Posterior cingulate gyrus (tissue), 11 donors: ENCODE measurements around the gene FOXN4.
A peak's percentile ranks its signal among the peaks of the same experiment; 100 is the strongest.

Experiments
- DNase-seq, 10 donors: peaks; one replicate each; pipeline versions ENCODE4 v3.0.0 to v3.0.0-alpha.2; 2020 to 2021; ENCODE audit warnings: mixed read lengths in 3 of 10
- intact Hi-C: fragments of 100-400 bp; cut with DNase I; formaldehyde crosslinking; loops from one replicate; pipeline ENCODE4 v1.15.1; 2023

The FOXN4 gene

GRCh38 chr12:109264095-109264942 is 44.8 kb downstream of the FOXN4 start:
- DNase-seq, result peak; percentile 22 to 95 (median 74)
- intact Hi-C loops, result loop anchor here (1.0 kb wide), 1 partner anchor 121 kb away; no protein-coding TSS in a partner anchor

GRCh38 chr12:109263439-109263838 is 45.6 kb downstream of the FOXN4 start:
- DNase-seq, result no peak
- intact Hi-C loops, result no loop called here

- no peak for DNase-seq
- intact Hi-C loops, result no loop called here
Observed at GRCh38 chr12:109261939-109262338, 47.1 kb downstream of the FOXN4 start.

DNA sequence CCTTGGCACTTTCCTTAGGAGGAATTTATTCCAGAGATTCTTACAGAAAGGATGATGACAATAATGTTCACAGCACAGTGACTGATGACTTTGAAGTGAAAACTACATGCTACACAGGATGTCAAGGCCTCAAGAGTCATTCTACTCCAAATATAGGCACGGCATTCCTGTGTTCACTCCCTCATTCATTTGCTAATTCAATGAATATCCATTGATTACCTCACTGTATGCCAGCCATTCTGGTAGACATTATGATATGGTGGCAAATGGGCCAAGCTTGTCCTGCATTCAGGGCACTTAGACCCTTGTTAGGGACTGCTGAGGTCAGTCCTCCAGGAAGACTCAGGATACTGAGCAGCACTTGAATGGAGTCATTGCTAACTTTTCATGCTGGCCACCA is 48.0 kb downstream of the FOXN4 start:
- DNase-seq, result no peak
- intact Hi-C loops, result no loop called here

GRCh38 chr12:109259545-109259895 is 49.6 kb downstream of the FOXN4 start:
- DNase-seq, result peak in 1 of 10 donors; percentile 33
- intact Hi-C loops, result no loop called here

GRCh38 chr12:109258607-109259544 is 50.2 kb downstream of the FOXN4 start:
- no peak for DNase-seq
- intact Hi-C loops, result no loop called here

DNA sequence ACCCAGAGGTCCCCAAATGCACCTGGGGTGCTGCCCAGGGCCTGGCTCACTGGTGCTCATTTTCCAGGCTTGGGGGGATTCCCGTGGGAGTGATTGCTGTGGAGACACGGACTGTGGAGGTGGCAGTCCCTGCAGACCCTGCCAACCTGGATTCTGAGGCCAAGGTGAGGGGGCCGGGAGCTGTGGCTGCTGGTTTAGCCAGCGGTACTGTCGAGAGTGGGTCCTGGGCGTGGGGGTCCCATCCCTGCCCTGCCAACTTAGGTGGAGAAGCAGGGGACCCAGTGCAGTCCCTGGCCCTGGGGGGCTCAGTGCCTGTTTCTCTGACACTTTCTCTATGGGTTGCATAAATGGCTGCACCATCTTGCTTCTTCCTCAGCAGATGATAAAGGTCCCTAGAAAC is 50.9 kb downstream of the FOXN4 start:
- DNase-seq, result peak in 1 of 10 donors; percentile 67
- intact Hi-C loops, result no loop called here

DNA sequence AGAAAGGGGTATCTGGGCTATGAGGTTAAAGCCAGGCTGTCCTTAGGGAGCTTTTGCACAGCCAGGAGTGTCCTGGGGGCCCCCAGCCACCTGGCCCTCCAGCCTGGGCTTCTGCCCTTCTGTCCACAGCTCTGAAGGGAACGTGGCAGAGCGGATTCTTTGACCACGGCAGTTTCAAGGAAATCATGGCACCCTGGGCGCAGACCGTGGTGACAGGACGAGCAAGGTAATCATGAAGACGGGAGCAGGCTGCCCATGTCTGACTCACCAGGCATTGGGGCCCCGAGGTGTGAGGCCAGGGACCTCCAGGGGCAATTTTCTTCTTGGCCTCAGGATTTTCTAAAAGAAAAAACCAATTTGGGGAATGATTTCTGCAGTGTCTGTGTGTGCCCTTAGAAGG is 53.1 kb downstream of the FOXN4 start:
- DNase-seq, result peak in 1 of 10 donors; percentile 68
- intact Hi-C loops, result no loop called here

GRCh38 chr12:109255377-109255776 is 53.7 kb downstream of the FOXN4 start:
- intact Hi-C loops, result no loop called here
- DNase-seq, result peak in 5 of 10 donors; percentile 18 to 88 (median 65)

GRCh38 chr12:109253913-109254544 is 55.1 kb downstream of the FOXN4 start:
- no peak for DNase-seq
- intact Hi-C loops, result no loop called here

DNA sequence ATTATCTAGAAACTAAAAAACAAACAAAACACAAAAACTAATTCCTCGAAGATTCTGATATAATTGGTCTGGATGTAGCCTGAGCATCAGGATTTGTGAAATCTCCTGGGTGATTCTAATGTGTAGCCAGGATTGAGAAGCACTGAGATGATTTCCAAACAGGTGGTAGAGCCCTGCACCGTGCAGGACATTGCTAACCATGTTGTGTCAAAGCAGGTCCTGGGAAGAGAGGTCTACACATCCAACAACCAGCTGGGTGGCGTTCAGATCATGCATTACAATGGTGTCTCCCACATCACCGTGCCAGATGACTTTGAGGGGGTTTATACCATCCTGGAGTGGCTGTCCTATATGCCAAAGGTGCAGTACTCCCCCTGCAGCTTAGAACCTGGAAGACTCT is 56.3 kb downstream of the FOXN4 start:
- DNase-seq, result peak in 1 of 10 donors; percentile 16
- intact Hi-C loops, result no loop called here

DNA sequence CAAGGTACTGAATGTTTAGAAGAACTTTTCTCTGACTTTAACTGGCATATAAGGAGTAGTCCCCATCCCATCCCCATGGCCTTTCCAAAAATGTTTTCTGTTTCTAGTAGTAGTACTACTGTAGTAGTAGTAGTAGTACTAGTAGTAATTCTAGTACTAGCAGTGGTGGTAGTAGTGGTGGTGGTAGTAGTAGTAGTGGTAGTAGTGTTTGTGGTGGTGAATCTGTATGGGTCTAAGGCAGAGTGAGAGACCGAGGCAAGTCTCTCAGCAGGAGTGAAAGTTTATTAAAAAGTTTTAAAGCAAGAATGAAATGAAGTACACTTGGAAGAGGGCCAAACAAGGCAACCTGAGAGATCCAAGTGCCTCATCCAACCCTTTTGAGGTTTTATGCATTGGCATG is 58.6 kb downstream of the FOXN4 start:
- intact Hi-C loops, result no loop called here
- no peak for DNase-seq

GRCh38 chr12:109247831-109248654 is 61.0 kb downstream of the FOXN4 start:
- DNase-seq, result peak in 1 of 10 donors; percentile 20
- intact Hi-C loops, result no loop called here

- peak in 1 of 10 donors; percentile 74 for DNase-seq
- intact Hi-C loops, result no loop called here
Observed at GRCh38 chr12:109246221-109246620, 62.9 kb downstream of the FOXN4 start.

DNA sequence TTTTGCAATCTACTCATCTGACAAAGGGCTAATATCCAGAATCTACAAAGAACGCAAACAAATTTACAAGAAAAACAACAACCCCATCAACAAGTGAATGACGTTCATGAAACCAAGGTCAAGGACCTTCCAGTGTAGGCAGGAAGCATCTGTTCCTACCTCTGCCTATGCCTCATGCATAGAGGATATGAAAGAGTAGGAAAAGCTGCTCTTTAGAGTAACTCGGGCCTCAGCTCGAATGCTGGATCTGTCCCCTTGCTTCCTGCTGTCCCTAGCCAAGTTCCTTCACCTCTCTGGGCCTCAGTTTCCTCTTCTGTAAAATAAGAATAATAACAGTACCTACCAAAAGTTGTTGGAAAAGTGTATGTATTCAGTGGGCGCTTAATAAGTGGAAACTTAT is 65.0 kb downstream of the FOXN4 start:
- DNase-seq, result no peak
- intact Hi-C loops, result no loop called here

DNA sequence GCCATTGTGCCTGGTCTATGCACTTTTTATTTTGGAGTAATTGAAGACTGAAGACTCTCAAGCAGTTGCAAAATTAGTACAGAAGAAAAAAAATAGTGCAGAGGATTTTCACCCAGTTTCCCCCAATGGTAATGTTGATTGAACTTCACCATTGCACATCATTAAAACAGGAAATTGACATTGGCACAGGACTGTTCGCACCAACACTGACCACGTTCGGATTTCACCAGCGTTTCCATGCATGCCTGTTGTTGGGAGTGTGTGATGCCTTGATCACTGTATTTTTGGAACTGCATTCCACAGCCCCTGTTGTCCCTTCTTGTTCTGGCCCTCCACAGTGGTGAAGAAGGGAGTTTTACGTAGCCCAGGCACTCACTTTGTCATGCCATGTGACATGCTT is 67.1 kb downstream of the FOXN4 start:
- intact Hi-C loops, result no loop called here
- peak in 1 of 10 donors; percentile 27 for DNase-seq

DNA sequence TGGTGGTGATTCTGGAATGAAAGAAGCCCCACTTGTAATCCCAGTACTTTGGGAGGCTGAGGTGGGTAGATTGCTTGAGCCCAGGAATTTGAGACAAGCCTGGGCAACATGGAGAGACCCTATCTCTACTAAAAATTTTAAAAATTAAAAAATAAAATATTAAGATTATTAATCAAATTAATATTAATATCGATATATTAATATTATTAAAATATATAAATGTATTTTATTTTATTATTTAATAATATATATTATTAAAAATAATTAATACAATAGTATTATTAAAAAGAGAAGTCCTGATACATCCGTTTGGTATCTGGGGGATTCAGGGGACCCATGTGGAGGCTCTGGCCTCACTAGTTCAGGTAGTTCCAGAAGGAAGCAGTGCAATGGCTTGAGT is 68.7 kb downstream of the FOXN4 start:
- intact Hi-C loops, result no loop called here
- DNase-seq, result peak in 1 of 10 donors; percentile 19

- DNase-seq, result peak in 2 of 10 donors; percentile 61 to 63
- intact Hi-C loops, result no loop called here
Observed at GRCh38 chr12:109239691-109240090, 69.4 kb downstream of the FOXN4 start.

GRCh38 chr12:109239179-109239578 is 69.9 kb downstream of the FOXN4 start:
- intact Hi-C loops, result no loop called here
- peak in 1 of 10 donors; percentile 13 for DNase-seq

- DNase-seq, result no peak
- intact Hi-C loops, result no loop called here
Observed at GRCh38 chr12:109236257-109236656, 72.8 kb downstream of the FOXN4 start.
